A673 (cell line): Measurements from ENCODE around the gene ARHGAP21. TPM values are rescaled to one million over a fixed set of nuclear protein-coding genes. Genes with fewer than 3 reads are reported as not detected.

Source experiments
- BruUV-seq: library from RNA; stranded (reverse); fragments of 400-500 nt; replicated peaks from 2 replicates; lab custom pipeline; 2021; lab: Mats Ljungman, UMichigan
- CTCF ChIA-PET: fragments of 300-600 bp; sonication (Branson Sonifier 250); formaldehyde crosslinking; loops from one replicate; lab custom pipeline; 2022; ENCODE audit warnings: antibody characterized with exemption; lab: Charles Lee
- POLR2A ChIA-PET: fragments of 300-600 bp; sonication (Branson Sonifier 250); formaldehyde crosslinking; loops from one replicate; lab custom pipeline; 2022; ENCODE audit warnings: antibody characterized with exemption; ENCODE audit not compliant: low non-redundant PET; lab: Charles Lee
- DNase-seq: peaks from one replicate; pipeline ENCODE4 v3.0.0-alpha.2; 2015; ENCODE audit warnings: low spot score
- H3K27ac ChIP-seq: fragments of 200-600 bp; sonication (generic); 2 replicates; pipeline ENCODE4 v1.5.1; 2016; ENCODE audit warnings: mixed run types, low read depth, mild to moderate bottlenecking, mixed read lengths, antibody characterized with exemption, low read length; ENCODE audit not compliant: poor library complexity, severe bottlenecking
- H3K27me3 ChIP-seq: fragments of 200-600 bp; sonication (generic); replicated peaks from 2 replicates; pipeline ENCODE4 v1.6.1; 2017; ENCODE audit warnings: mixed run types, low read depth, mild to moderate bottlenecking, mixed read lengths, antibody characterized with exemption, low read length; ENCODE audit not compliant: insufficient read depth, poor library complexity
- H3K36me3 ChIP-seq: fragments of 200-600 bp; sonication (generic); 2 replicates; pipeline ENCODE4 v1.6.1; 2016; ENCODE audit warnings: mixed run types, mild to moderate bottlenecking, mixed read lengths, antibody characterized with exemption, low read length; ENCODE audit not compliant: insufficient read depth, poor library complexity, severe bottlenecking
- H3K4me1 ChIP-seq: fragments of 200-600 bp; sonication (generic); 2 replicates; pipeline ENCODE4 v1.6.1; 2017; ENCODE audit warnings: mixed run types, mild to moderate bottlenecking, mixed read lengths, antibody characterized with exemption, low read length; ENCODE audit not compliant: insufficient read depth, poor library complexity, severe bottlenecking
- H3K4me3 ChIP-seq: fragments of 200-600 bp; sonication (generic); 2 replicates; pipeline ENCODE4 v1.5.1; 2016; ENCODE audit warnings: low read depth, mixed run types, mild to moderate bottlenecking, mixed read lengths, low read length; ENCODE audit not compliant: poor library complexity, severe bottlenecking
- H3K9me3 ChIP-seq: fragments of 200-600 bp; sonication (generic); 2 replicates; pipeline ENCODE4 v1.6.1; 2016; ENCODE audit warnings: mixed run types, low read depth, mild to moderate bottlenecking, mixed read lengths, antibody characterized with exemption, low read length; ENCODE audit not compliant: poor library complexity, severe bottlenecking
- EZH2 ChIP-seq: fragments of 200-600 bp; sonication (generic); IDR thresholded peaks from 2 replicates; pipeline ENCODE4 v1.6.1; 2017; ENCODE audit warnings: borderline replicate concordance, low read depth, mild to moderate bottlenecking, mixed read lengths, antibody characterized with exemption, low read length; ENCODE audit not compliant: poor library complexity, severe bottlenecking
- intact Hi-C: fragments of 100-400 bp; cut with micrococcal nuclease; formaldehyde crosslinking; loops from one replicate; pipeline ENCODE4 v1.10.0; 2022; ENCODE audit not compliant: unreplicated experiment
- total RNA-seq: library from RNA; stranded (reverse); gene quantifications from 2 replicates; pipeline ENCODE4 v1.2.3, GENCODE V29; 2021
- TF ChIP-seq, protein P1 (sequence below): fragments of 300-800, 200-600 bp; sonication (generic); conservative IDR thresholded peaks from 2 replicates; pipeline ENCODE4 v1.5.1; 2017; ENCODE audit warnings: low read depth, mild to moderate bottlenecking, antibody characterized with exemption, low read length, moderate library complexity, mixed read lengths

ARHGAP21 gene
- total RNA-seq, 1 experiment from 2014 or later: 68.6 TPM

DNA sequence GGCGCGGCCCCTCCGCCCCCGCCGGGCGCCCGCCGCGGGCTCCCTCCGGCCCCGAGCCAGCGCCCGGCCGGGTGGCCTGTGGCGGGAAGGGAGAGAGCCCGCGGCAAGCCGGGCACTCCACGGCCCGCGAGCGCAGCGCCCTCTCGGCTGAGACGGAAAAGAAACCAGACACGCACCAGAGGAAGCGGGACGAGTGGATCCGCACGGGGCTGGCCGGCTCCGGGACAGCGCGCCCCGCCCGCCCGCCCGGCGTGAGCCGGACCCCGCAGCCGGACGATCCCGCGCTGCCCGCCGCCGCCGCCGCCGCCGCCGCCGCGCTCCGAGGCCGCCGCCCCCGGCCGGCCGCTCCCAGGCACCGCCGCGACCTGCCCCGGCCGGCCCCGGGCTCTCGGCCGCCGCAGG is 300 bp downstream of the ARHGAP21 start:
- no peaks in the 10 kb centered on the region for H3K27me3 ChIP-seq
- no TSS peak for BruUV-seq
- peaks cover 4% of the 10 kb centered on the region for H3K36me3 ChIP-seq
- peak overlapping the region; percentile 83 for H3K27ac ChIP-seq
- no peaks in the 10 kb centered on the region for H3K9me3 ChIP-seq
- TF ChIP-seq, protein P1, sequence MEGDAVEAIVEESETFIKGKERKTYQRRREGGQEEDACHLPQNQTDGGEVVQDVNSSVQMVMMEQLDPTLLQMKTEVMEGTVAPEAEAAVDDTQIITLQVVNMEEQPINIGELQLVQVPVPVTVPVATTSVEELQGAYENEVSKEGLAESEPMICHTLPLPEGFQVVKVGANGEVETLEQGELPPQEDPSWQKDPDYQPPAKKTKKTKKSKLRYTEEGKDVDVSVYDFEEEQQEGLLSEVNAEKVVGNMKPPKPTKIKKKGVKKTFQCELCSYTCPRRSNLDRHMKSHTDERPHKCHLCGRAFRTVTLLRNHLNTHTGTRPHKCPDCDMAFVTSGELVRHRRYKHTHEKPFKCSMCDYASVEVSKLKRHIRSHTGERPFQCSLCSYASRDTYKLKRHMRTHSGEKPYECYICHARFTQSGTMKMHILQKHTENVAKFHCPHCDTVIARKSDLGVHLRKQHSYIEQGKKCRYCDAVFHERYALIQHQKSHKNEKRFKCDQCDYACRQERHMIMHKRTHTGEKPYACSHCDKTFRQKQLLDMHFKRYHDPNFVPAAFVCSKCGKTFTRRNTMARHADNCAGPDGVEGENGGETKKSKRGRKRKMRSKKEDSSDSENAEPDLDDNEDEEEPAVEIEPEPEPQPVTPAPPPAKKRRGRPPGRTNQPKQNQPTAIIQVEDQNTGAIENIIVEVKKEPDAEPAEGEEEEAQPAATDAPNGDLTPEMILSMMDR: no peak
- no peak for TF ChIP-seq EZH2
- peaks cover 16% of the 10 kb centered on the region for H3K4me1 ChIP-seq
- H3K4me3 ChIP-seq: peak overlapping the region; percentile 79
- CTCF ChIA-PET: no interaction called here
- intact Hi-C loops: loop anchor here (5.0 to 10.0 kb wide), 4 partner anchors 81 to 361 kb away; partner anchors contain the start of gene PRTFDC1
- DNase-seq: peak; percentile 48
- POLR2A ChIA-PET: no interaction called here

DNA sequence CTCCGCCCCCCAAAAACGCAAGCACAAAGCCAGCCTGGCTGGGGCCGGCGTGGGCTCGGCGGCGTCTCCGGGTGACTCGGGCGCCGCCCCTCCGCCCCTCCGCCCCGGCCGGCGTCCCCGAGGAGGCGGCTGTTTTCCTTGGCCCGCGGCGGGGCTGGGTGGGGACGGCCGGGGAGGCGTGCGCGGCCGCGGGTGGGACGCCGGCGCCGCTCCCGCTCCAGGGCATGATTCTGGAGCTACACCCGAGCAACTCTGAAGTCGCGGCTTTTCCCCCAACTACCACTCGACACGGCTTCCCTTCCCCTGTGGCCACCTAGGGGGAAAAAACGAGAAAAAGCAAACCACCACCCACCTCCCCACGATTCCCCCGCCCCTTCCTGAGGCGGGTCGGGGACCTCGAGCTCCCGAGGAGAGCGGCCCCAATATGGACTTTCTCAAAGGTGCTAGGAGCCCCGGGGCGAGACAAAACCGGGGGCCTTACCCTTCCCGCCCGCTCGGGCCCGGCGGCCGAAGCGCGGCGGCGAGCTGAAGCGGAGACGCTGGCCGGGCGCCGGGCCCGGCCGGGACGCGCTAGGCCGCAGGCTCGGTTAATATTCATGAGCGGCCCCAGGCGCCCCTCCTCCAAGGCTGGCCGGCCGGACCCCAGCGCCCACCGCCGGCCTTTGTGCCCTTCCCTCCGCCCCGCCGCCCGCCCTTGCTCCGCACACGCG is 856 bp downstream of the ARHGAP21 start:
- Histone ChIP-seq H3K9me3 (no peaks in the 10 kb centered on the region), H3K4me3 (peak overlapping the region; percentile 79), H3K27ac (peak overlapping the region; percentile 83), H3K27me3 (no peaks in the 10 kb centered on the region), H3K4me1 (peaks cover 17% of the 10 kb centered on the region), H3K36me3 (peaks cover 4% of the 10 kb centered on the region)
- ChIA-PET CTCF (no interaction called here), POLR2A (no interaction called here)
- BruUV-seq: no TSS peak
- intact Hi-C loops: loop anchor here (5.0 to 10.0 kb wide), 4 partner anchors 81 to 362 kb away; partner anchors contain the start of gene PRTFDC1
- TF ChIP-seq, protein P1: no peak; the same call in 1 of the 2 replicates
- TF ChIP-seq EZH2: no peak
- peak; percentile 77 for DNase-seq

DNA sequence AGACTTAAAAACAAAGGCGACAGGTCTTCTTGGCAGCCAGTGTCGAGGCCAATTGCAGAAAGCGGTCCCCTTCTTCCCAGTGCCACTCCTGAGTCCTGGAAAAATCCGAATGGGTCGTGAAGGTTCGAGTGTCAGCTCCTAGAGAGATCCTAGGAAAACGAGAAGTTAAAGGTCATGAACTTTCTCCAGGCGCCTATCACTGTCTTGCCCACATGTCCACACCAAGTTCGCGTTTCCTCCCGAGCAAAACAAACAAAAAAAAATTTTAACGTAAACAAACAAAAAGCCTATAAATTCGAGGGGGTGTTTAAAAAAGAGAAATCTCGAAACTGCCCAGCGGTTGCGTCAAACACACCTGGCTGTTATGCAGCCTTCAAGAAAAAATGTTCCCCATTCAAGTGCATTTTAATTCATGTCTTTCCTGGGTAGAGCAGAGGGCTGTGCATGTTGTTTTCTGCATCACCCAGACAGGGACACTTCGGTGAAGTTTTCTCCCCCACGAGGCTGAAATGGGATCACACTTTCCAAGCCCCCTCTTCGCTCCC is 1.5 kb downstream of the ARHGAP21 start:
- Histone ChIP-seq H3K27ac (peak overlapping the region; percentile 83), H3K4me3 (peak overlapping the region; percentile 79), H3K36me3 (peaks cover 4% of the 10 kb centered on the region), H3K9me3 (no peaks in the 10 kb centered on the region), H3K4me1 (peaks cover 17% of the 10 kb centered on the region), H3K27me3 (no peaks in the 10 kb centered on the region)
- intact Hi-C loops: loop anchor here (5.0 to 10.0 kb wide), 4 partner anchors 80 to 363 kb away; partner anchors contain the start of gene PRTFDC1
- no peak for DNase-seq
- POLR2A ChIA-PET: no interaction called here
- CTCF ChIA-PET: no interaction called here
- TF ChIP-seq, protein P1: no peak
- TF ChIP-seq EZH2: no peak
- no TSS peak for BruUV-seq
